Fibroblast of lung (primary cell): ENCODE results near the gene ARF1.

Source experiments
- EZH2 ChIP-seq: IDR thresholded peaks from 2 replicates; pipeline ENCODE4 v1.5.1; 2012; ENCODE audit warnings: low read length, control low read depth, mild to moderate bottlenecking; ENCODE audit errors: missing control alignments
- TF ChIP-seq, protein P1 (sequence below), 2 donors: IDR thresholded peaks in 1 of 2; conservative IDR thresholded peaks in 1 of 2; 1 replicate in 1 of 2; 2 replicates in 1 of 2; pipeline ENCODE4 v1.5.1; 2011 to 2012; ENCODE audit warnings: low read length in 2 of 2, control low read depth in 1 of 2, inconsistent platforms in 1 of 2, low read depth in 1 of 2, mild to moderate bottlenecking in 1 of 2

DNA sequence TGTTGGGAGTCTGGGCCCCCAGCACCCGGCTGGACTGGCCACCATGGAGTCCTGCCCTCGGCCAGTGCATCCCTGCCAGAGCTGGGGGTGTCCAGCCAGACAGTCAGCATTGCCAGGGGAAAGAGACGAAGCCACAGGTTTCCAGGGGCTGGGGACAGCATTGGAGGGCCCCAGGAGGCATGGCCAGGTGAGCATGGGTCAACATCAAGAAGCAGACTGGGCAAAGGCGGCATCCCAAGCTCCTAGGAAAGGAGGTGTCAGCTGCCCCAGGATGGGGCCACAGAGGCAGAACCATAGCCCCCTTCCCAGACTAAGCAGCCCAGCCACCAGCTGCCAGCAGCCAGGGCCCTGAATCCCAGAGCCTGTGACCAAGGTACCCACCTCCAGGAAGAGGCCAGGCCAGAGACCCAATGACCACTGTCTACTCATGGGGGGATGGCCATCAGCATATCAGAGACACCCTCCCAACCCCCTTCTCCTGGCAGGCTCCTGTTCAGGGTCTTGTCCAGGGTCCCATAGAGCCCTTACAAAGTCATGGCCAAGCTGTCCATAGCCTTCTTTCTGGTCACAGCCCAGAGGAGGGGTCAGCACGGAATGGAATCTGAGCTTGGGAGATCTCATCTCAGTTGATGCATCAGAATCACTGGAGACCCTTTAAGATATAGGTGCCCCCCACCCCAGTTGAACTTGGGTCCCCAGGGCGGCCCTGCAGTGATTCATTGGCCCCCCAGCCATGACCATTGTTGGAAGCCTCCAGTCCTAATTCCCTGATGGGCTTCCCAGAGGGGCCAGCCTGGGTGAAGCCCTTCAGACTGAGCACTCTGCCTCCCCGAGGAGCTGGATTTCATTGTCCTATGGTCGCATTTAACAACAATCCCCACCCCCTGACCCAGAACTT, 43.3 kb upstream of the ARF1 start:
- TF ChIP-seq, protein P1, sequence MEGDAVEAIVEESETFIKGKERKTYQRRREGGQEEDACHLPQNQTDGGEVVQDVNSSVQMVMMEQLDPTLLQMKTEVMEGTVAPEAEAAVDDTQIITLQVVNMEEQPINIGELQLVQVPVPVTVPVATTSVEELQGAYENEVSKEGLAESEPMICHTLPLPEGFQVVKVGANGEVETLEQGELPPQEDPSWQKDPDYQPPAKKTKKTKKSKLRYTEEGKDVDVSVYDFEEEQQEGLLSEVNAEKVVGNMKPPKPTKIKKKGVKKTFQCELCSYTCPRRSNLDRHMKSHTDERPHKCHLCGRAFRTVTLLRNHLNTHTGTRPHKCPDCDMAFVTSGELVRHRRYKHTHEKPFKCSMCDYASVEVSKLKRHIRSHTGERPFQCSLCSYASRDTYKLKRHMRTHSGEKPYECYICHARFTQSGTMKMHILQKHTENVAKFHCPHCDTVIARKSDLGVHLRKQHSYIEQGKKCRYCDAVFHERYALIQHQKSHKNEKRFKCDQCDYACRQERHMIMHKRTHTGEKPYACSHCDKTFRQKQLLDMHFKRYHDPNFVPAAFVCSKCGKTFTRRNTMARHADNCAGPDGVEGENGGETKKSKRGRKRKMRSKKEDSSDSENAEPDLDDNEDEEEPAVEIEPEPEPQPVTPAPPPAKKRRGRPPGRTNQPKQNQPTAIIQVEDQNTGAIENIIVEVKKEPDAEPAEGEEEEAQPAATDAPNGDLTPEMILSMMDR (conservative IDR thresholded peaks at IDR 0.05 in 1 of 2, IDR thresholded peaks at IDR 0.05 in 1 of 2; ENCODE audit: low read depth in 1 of 2, low read length in 2 of 2), result no peak
- no peak for TF ChIP-seq EZH2
